Right lobe of liver (tissue), 6 donors: ENCODE results near the gene DAB2. TPM values are rescaled to one million over a fixed set of nuclear protein-coding genes. Genes with fewer than 3 reads are reported as not detected.
A peak's percentile ranks its signal among the peaks of the same experiment; 100 is the strongest.

ENCODE experiments used
- ATAC-seq, 4 donors: fragments of 200-7000 bp; cut with Tn5 transposase; one replicate each; pipeline ENCODE4 v1.9.1; 2020; ENCODE audit warnings: mild to moderate bottlenecking in 4 of 4, moderate library complexity in 4 of 4
- DNase-seq, 3 donors: peaks; one replicate each; pipeline ENCODE4 v3.0.0-alpha.2; 2020
- H3K27ac ChIP-seq, 3 donors: fragments of 200-600 bp; one replicate each; pipeline ENCODE4 v1.8.0; 2022
- H3K27me3 ChIP-seq, 2 donors: fragments of 200-600 bp; one replicate each; pipeline ENCODE4 v1.8.0; 2022
- H3K36me3 ChIP-seq, 4 donors: fragments of 200-600 bp; sonication (generic) in 1 of 4; one replicate each; pipeline versions ENCODE4 v1.5.1 to v1.8.0; 2017 to 2022; ENCODE audit warnings: control low read depth in 1 of 4
- H3K4me1 ChIP-seq, 4 donors: fragments of 200-600 bp; sonication (generic) in 1 of 4; one replicate each; pipeline versions ENCODE4 v1.5.1 to v1.8.0; 2017 to 2022; ENCODE audit warnings: control low read depth in 1 of 4
- H3K4me3 ChIP-seq, 3 donors: fragments of 200-600 bp; one replicate each; pipeline ENCODE4 v1.8.0; 2022
- H3K9me3 ChIP-seq, 4 donors: fragments of 200-600 bp; sonication (generic) in 1 of 4; one replicate each; pipeline versions ENCODE4 v1.5.1 to v1.8.0; 2017 to 2022; ENCODE audit warnings: control low read depth in 1 of 4
- POLR2A ChIP-seq: fragments of 450-650 bp; IDR thresholded peaks from one replicate; pipeline ENCODE4 v1.6.1; 2017; ENCODE audit warnings: antibody characterized with exemption, mild to moderate bottlenecking
- WGBS: methylation state at CpG from one replicate; pipeline ENCODE4 v1.1.6; 2018; ENCODE audit warnings: low coverage, low lambda C conversion rate; ENCODE audit not compliant: insufficient coverage; ENCODE audit errors: missing lambda C conversion rate; 5-methylcytosine and 5-hydroxymethylcytosine counted together
- intact Hi-C, 2 donors: fragments of 100-400 bp; cut with DNase I; formaldehyde crosslinking; loops; one replicate each; pipeline versions ENCODE4 v1.11.2 to v1.14.1; 2022
- total RNA-seq, 6 experiments: library from RNA; depleted of rRNA in 2 of 6; stranded (reverse); fragments of >200 nt in 2 of 6; fragmentation: NEBNext Ultra II Directional in 3 of 6; extraction: Animal tissue kit (Norgen Biotek cat#: 25700) in 3 of 6; gene quantifications; one replicate each; pipeline versions ENCODE4 v1.1.0 to v1.2.4, GENCODE V29; 2016 to 2023
- TF ChIP-seq, protein P1 (sequence below), 4 donors: fragments of 200-600 bp in 3 of 4; fragments of 450-650 bp in 1 of 4; IDR thresholded peaks; one replicate each; pipeline versions ENCODE4 v1.5.1 to v1.8.0; 2016 to 2022; ENCODE audit warnings: antibody characterized with exemption in 4 of 4, mild to moderate bottlenecking in 2 of 4
- donor health status: DM: no; HTN: yes; CAD: no.
- donor health status: DM: no; HTN: no; CAD: no.
- donor health status: DM: no; HTN: no; CAD: no.
- donor health status: DM: no; HTN: yes; CAD: no.
- donor health status: DM: no; HTN: yes; CAD: no.

The DAB2 gene
- total RNA-seq, 6 experiments from 2014 or later = 7.3 to 32.8 (median 14.0) TPM

DNA sequence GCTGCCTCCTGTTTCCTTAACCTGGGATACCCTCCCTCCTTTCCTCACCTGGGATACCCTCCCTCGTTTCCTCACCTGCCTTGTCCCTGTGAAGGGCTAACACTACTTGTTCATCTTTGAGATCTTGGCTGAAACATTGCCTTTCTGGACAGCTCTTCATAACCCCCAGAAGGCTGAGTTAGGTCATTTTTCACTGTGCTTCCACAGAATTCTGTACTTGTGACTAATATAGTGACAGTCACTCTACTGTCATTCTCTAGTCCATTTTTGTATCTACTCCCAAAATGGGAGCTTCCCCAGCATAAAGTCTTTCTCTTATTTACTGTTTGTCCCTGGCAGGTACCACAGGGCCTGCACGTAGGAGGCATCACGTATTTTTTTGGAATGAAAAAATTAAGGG is 21.5 kb upstream of the DAB2 start:
- H3K27me3 ChIP-seq = no peaks in the 10 kb centered on the region
- ATAC-seq (no peak), DNase-seq (no peak)
- intact Hi-C loops = no loop called here
- H3K4me1 ChIP-seq = no peaks in the 10 kb centered on the region
- H3K9me3 ChIP-seq = no peaks in the 10 kb centered on the region
- no peaks in the 10 kb centered on the region for H3K36me3 ChIP-seq
- no peak overlapping the region for H3K4me3 ChIP-seq
- TF ChIP-seq, protein P1, sequence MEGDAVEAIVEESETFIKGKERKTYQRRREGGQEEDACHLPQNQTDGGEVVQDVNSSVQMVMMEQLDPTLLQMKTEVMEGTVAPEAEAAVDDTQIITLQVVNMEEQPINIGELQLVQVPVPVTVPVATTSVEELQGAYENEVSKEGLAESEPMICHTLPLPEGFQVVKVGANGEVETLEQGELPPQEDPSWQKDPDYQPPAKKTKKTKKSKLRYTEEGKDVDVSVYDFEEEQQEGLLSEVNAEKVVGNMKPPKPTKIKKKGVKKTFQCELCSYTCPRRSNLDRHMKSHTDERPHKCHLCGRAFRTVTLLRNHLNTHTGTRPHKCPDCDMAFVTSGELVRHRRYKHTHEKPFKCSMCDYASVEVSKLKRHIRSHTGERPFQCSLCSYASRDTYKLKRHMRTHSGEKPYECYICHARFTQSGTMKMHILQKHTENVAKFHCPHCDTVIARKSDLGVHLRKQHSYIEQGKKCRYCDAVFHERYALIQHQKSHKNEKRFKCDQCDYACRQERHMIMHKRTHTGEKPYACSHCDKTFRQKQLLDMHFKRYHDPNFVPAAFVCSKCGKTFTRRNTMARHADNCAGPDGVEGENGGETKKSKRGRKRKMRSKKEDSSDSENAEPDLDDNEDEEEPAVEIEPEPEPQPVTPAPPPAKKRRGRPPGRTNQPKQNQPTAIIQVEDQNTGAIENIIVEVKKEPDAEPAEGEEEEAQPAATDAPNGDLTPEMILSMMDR (IDR thresholded peaks at IDR 0.05) = no peak
- no peak for TF ChIP-seq POLR2A
- WGBS = 49% methylated on average over 3 of the region's 3 CpGs
- no peak overlapping the region for H3K27ac ChIP-seq

DNA sequence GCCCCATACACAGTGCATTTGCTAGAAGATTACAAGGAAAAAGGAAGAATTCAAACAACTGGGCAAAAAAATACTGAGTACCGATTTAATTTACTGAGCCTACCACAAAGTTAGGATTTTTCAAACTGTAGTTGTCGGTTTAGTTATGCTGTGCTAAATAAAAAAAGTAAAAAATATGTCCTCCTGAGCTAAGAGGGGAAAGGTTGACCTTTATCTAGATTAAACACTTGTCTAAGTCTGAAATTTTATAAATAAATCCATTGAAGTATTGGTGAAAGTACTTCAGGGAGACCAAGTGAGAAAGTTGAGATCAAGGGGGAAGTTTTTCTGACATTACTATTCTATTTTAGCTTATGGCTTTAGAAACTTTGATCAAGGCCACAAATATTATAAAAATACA is 19.1 kb upstream of the DAB2 start:
- ATAC-seq (no peak), DNase-seq (no peak)
- H3K4me1 ChIP-seq = no peaks in the 10 kb centered on the region
- no peaks in the 10 kb centered on the region for H3K36me3 ChIP-seq
- no peaks in the 10 kb centered on the region for H3K27me3 ChIP-seq
- H3K9me3 ChIP-seq = no peaks in the 10 kb centered on the region
- TF ChIP-seq POLR2A = no peak
- TF ChIP-seq, protein P1 (IDR thresholded peaks at IDR 0.05) = no peak
- H3K4me3 ChIP-seq = no peak overlapping the region
- intact Hi-C loops = no loop called here
- no peak overlapping the region for H3K27ac ChIP-seq
- 90% methylated on average over 2 of the region's 2 CpGs for WGBS

DNA sequence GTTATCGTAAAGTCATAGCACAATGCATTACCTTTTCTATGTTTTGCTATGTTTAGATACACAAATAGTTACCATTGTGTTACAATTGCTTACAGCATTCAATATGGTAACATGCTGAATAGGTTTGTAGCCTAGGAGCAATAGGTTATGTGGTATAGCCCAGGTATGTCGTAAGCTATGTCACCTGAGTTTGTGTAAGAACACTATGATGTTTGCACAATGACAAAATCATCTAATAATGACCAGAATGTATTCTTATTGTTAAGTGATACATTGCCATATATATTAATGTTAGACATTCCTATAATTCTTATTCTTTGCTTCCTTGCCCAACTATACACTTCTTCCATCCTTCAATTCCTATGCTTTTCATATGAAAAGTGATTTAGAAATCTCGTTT is 18.2 kb upstream of the DAB2 start:
- DNase-seq = no peak
- WGBS = 77% methylated on average over 3 of the region's 3 CpGs

DNA sequence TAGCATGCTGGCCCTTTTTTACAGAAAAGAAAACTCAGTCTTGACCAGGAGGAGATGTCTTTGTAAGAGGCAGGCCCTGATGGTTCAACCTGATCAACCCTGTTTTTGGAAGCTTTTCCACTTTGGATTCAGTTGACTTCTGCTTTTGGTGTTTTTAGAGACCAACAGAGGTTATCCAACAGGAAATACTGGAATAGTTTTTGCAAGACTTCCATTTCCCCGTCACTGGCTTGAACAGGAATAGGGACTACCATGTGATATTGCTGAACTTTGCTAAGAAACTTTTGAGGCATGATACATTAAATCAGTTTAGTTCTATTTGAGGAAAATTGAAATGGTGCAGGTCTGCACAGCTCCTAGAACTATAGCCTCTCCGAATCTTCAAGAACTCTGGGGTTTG is 17.1 kb upstream of the DAB2 start:
- WGBS = 49% methylated on average over 2 of the region's 2 CpGs
- Histone ChIP-seq H3K36me3 (no peaks in the 10 kb centered on the region), H3K9me3 (no peaks in the 10 kb centered on the region), H3K27ac (no peak overlapping the region), H3K27me3 (no peaks in the 10 kb centered on the region), H3K4me3 (no peak overlapping the region), H3K4me1 (peaks cover 0 to 9% (median 2%) of the 10 kb centered on the region in 4 donors)
- TF ChIP-seq, protein P1 (IDR thresholded peaks at IDR 0.05) = no peak
- TF ChIP-seq POLR2A = no peak
- peak; percentile 19 to 42 (median 33) for ATAC-seq
- intact Hi-C loops = no loop called here
- no peak for DNase-seq

More for the DNA sequence above, 18.2 kb upstream of the DAB2 start:
- intact Hi-C loops = no loop called here
- no peak overlapping the region for H3K4me3 ChIP-seq
- no peaks in the 10 kb centered on the region for H3K9me3 ChIP-seq
- no peaks in the 10 kb centered on the region for H3K27me3 ChIP-seq
- ATAC-seq = no peak
- no peak overlapping the region for H3K27ac ChIP-seq
- peaks cover 0 to under 1% (median under 1%) of the 10 kb centered on the region in 4 donors for H3K4me1 ChIP-seq
- no peaks in the 10 kb centered on the region for H3K36me3 ChIP-seq
- TF ChIP-seq POLR2A = no peak
- TF ChIP-seq, protein P1 (IDR thresholded peaks at IDR 0.05) = no peak
